ENCODE results near the gene ALK. TPM values are rescaled to one million over a fixed set of nuclear protein-coding genes. Genes with fewer than 3 reads are reported as not detected.

The ALK gene
- total RNA-seq, 1 experiment from 2014 or later: 0.26 TPM

GRCh38 chr2:29714333-29714732, 207.1 kb downstream of the ALK start:
- DNase-seq (ENCODE audit: low spot score): no peak

GRCh38 chr2:29706171-29706720, 215.1 kb downstream of the ALK start:
- DNase-seq (ENCODE audit: low spot score): no peak

GRCh38 chr2:29705616-29706015, 215.8 kb downstream of the ALK start:
- DNase-seq (ENCODE audit: low spot score): no peak

- DNase-seq (ENCODE audit: low spot score): no peak
Measured at GRCh38 chr2:29703336-29703735, 218.1 kb downstream of the ALK start.

- no peak for DNase-seq (ENCODE audit: low spot score)
Measured at GRCh38 chr2:29702276-29702675, 219.1 kb downstream of the ALK start.

- peak; percentile 41 for DNase-seq (ENCODE audit: low spot score)
Measured at GRCh38 chr2:29700560-29700959, 220.8 kb downstream of the ALK start.

GRCh38 chr2:29699045-29699444, 222.3 kb downstream of the ALK start:
- no peak for DNase-seq (ENCODE audit: low spot score)

- no peak for DNase-seq (ENCODE audit: low spot score)
Measured at GRCh38 chr2:29698216-29698615, 223.2 kb downstream of the ALK start.

- no peak for DNase-seq (ENCODE audit: low spot score)
Measured at GRCh38 chr2:29697715-29698114, 223.7 kb downstream of the ALK start.

GRCh38 chr2:29697181-29697580, 224.2 kb downstream of the ALK start:
- no peak for DNase-seq (ENCODE audit: low spot score)

- no peak for DNase-seq (ENCODE audit: low spot score)
Measured at GRCh38 chr2:29694741-29695140, 226.6 kb downstream of the ALK start.

GRCh38 chr2:29691391-29691950, 229.9 kb downstream of the ALK start:
- DNase-seq (ENCODE audit: low spot score): no peak

- no peak for DNase-seq (ENCODE audit: low spot score)
Measured at GRCh38 chr2:29689666-29690065, 231.7 kb downstream of the ALK start.

GRCh38 chr2:29688429-29688828, 233.0 kb downstream of the ALK start:
- DNase-seq (ENCODE audit: low spot score): no peak

GRCh38 chr2:29687121-29687520, 234.3 kb downstream of the ALK start:
- no peak for DNase-seq (ENCODE audit: low spot score)

GRCh38 chr2:29676886-29677453, 244.4 kb downstream of the ALK start:
- no peak for DNase-seq (ENCODE audit: low spot score)

GRCh38 chr2:29664578-29664977, 256.8 kb downstream of the ALK start:
- DNase-seq (ENCODE audit: low spot score): no peak

GRCh38 chr2:29663268-29663667, 258.1 kb downstream of the ALK start:
- DNase-seq (ENCODE audit: low spot score): no peak

- DNase-seq (ENCODE audit: low spot score): no peak
Measured at GRCh38 chr2:29662861-29663260, 258.5 kb downstream of the ALK start.

GRCh38 chr2:29660201-29660600, 261.2 kb downstream of the ALK start:
- DNase-seq (ENCODE audit: low spot score): no peak

- DNase-seq (ENCODE audit: low spot score): no peak
Measured at GRCh38 chr2:29659178-29659577, 262.2 kb downstream of the ALK start.

GRCh38 chr2:29657674-29658073, 263.7 kb downstream of the ALK start:
- DNase-seq (ENCODE audit: low spot score): no peak

- no peak for DNase-seq (ENCODE audit: low spot score)
Measured at GRCh38 chr2:29655391-29656086, 265.8 kb downstream of the ALK start.

Data from A172 (cell line).